Activated T-cell treated with anti-CD3 and anti-CD28 coated beads for 1 hour (primary cell): ENCODE measurements around the gene COMP.
"Not testable (repeated sequence)": the region's sequence is repeated elsewhere in the genome, so short reads cannot be mapped to it uniquely, and the experiment has no call there.

Source experiments
- DNase-seq: peaks from one replicate; pipeline ENCODE4 v3.0.0-alpha.2; 2020; ENCODE audit warnings: low read depth

Gene COMP

DNA sequence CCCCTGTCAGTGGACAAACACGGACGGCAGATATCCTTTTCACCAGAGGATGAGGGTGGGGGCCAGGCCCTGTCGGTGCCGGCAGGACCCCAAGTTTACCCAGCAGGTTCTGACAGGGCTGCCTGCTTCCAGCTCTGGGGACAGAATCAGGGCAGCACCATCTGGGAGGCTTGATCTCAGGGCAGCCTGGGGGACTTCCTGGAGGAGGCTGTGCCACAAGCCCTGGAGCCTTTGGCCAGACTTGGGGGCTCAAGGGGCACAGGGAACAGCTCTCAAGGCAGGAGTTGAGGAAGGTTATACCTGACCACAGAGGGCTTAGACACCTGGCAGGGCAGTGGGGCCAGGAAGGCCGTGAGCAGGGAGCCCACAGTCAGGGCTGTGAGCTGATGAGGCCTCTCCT lies 45.2 kb downstream of the COMP start:
- DNase-seq = no peak

DNA sequence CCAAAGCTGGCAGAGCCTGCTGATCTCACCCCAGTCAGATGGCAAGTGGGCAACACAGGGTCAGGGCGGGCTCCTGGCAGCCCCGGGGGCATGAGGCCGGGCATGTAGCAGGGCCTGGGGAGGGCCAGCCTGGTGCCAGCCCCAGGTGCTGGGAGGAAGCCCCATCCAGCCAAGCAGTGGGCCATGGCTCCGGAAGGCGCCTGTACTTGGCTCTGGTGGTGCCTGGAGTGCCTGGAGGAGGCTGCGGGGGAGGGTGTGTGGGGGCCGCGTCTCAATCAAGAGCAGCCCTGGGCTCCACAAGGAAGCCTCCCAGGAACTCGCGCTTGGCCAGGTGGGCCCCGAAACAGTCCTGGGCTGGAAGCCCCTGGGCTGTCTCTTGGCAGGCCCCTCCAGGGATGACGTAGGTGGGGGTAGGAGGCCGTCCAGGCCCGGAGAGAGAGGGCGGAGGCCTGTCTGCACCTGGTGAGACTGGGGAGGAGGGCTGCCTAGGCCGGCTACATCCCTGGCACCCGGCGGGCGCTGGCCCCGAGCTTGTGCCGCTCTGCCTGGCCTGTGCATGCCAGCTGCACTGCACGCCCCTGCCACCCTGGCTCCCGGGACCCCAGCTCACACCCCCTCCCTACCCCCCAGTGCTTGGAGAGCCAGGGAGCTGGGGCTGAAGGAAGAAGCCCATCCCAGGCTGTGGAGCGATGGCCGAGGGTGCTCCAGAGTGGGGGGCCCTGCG lies 45.9 kb downstream of the COMP start:
- no peak for DNase-seq

DNA sequence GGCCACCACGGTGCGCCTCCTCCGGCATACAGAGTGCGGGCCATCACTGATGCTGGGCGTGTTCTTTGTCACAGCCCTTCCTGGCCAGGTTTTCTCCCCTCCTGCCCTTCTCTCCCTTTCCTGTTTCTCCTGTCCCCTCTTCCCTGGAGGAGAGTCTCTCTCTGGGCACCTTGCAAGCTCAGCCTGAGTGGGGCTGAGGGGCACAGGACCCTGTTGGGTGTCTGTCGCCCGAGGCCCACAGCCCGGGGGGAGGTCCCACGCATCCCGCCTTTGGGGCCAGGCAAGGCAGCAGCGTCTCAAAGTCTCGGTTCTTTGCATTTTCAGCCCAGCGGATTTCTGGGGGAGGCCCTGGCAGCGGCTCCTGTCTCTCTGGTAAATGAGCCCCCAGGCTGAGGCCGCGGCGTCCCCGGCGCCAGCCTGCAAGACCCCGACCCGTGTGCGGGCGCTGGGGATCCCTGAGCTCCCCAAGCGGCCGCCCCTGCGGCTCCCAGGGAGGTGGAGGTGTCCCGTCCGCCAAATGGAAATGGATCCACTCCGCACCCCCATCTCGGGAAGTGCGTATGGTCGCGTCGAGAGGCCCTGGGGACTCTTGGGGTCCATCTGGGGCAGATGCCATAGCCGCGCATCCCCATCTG lies 47.2 kb downstream of the COMP start:
- DNase-seq = no peak

DNA sequence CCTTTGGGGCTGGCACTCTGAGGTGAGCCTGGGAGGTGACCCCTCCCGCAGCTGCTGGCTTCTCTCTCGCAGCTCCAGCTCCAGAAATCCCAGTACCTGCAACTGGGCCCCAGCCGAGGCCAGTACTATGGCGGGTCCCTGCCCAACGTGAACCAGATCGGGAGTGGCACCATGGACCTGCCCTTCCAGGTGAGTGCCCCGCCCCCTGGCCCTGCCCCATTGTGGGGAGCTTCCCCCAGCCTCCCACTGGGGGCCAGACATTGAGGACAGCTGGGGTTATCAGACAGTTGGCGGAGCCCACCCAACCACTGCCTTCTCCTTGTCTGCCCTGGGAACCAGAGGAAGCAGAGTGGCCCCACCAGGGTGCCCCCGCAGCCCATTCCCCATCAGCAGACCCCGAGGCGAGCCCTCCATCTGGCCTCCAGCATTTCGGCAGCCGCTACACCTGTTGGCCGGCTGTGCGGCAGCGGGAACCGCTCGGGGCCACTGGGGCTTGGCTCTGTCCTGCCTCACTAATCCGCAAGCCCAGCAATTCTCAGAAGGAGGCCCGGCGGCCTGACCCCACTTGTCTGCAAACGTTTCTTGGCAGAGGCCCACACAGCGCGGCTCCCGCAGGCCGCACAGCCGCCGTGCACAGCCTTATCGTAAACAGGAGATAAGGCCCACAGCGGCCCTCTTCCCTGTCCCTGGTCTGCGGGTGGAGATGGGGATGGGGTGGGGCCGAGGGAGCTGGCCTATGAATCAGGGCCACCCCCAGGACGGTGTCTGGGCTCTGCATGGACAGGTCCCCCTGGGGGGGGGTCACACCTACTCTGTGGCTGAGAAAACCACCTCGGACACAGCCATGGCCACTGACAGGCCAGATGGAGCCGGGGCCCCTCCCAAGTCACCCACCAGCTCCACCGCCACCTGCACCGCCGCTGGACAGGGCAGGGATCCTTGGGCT lies 48.0 kb downstream of the COMP start:
- DNase-seq = no peak

DNA sequence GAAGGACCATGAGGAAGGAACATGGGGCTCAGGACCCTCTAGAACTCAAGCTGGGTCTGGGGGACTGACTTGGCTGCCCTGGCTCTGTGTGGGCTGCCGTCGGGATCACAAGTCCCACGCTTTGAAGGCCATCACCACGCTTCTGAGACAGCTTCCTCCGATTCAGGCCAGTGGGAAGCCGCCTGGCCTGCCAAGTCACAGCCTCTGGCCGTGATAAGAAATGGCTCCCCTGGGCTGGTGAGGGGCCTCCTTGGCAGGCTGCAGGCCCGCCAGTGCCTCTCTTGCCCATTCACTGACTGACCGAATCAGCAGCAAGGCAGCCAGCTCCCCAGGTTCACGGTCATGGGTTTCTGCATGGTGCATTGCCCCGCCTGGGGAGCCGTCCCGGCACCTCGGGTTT lies 48.8 kb downstream of the COMP start:
- no peak for DNase-seq

DNA sequence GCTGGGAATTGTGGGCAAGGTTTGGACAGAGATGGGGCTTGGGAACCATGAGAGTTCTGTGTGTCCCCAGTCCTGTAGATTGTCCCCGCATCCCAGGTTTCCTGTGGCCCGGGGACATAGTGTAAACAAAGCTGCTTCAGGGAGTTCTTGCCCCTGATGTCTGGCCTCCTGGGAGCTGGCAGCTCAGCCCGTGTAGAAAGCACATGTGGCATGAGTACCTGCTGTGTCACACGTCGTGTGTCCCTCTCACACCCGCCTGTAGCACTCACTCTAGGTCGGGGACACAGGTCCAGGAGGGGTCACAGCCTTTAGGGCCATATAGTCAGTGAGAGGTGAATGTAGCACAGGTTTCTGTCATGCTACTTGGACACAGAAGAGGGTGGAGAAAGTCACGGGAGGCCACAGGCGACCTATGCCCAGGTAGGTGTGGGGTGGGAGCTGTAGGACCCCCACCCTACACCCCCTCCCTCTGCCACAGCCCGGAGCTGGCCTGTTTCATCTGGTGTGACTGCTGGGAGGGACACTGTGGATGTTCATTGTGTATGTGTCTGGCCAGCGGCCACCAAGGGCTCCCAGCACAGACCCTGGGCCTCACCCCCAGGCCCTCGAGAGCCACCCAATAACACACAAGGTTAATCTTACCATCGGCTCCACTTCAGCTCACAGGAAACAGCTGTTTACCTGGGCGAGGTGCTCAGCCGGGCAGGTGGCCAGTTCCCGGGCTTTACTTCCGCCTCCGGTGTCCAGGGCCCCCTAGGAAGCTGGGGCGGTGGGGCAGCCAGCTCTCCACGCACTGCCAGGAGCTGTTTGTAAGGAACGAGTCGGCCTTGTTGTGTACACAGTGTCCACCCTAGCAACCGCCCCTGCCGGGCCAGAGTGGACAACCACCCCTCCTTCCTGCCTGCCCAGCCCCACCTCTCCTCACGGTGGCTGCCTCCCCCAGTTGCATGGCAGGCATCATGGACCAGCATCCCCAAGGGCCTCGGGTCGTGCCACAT lies 49.7 kb downstream of the COMP start:
- DNase-seq = no peak

DNA sequence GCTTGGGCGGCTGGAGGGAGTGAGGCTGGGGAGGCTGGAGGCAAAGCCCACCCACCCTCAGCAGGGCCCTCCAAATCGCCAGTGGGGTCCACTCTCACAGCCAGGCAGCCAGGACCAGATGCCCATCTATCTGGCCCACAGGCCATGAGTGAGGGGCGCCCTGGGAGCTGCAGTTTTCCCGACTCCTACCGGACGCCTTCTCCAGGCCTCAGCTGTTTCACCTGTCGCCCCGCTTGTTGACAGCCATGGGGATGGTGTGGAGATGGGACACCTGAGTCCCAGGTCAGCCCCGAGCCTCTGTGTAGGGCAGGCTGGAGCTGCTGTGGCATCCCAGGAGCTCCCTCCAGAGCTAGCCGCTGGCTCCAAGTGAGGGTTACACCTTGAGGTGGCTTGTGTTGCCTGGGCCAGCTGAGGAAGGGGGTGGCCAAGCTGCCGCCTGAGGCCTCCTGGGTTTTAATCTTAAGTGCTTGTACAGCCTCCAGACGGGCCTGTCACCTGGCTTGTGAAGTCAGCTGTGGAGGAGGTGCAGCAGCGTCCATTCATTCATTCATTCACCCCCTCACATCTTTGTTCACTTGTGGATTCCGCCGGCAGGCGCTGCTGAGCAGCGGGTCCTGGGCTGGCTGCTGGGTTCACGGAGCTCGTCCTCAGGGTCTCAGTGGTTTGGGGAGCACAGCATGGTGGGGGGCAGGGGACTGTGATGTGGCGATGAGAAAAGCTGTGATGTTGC lies 52.0 kb downstream of the COMP start:
- DNase-seq = no peak

DNA sequence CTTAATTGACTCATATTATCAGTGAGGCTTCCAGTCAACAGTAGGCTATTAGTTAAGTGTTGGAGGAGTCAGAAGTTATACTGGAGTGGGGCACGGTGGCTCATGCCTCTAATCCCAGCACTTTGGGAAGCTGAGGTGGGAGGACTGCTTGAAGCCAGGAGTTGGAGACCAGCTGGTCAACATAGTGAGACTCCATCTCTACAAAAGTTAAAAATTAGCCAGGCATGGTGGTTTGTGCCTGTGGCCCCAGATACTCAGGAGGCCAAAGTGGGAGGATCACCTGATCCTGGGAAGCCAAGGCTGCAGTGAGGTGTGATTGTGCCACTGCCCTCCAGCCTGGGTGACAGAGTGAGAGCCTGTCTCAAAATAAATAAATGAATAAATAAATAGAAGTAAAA lies 53.2 kb downstream of the COMP start:
- no peak for DNase-seq

DNA sequence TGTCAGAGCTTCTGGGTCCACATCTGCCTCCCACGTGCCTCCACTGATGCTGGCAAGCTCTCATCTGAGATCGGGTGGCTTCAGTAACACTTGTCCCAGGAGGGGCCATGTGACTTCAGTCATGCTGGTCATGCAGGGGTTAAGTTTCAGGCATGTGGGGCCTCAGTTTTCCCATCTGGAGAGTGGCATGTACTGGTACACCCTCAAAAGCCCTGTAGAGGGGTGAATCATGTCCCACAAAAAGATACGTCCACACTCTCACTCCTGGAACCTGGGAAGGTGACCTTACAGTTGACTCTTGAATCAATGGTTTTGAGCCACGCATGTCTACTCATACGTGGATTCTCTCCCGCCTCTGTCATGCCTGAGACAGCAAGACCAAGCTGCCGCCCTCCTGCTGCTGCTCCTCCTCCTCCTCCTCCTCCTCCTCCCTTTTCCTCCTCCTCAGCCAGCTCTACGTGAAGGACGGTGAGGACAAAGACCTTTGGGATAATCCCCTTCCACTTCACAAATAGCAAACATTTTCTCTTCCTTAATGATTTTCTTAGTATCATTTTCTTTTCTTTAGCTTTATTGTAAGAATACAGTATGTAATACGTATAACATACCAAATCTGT lies 53.7 kb downstream of the COMP start:
- no peak for DNase-seq

DNA sequence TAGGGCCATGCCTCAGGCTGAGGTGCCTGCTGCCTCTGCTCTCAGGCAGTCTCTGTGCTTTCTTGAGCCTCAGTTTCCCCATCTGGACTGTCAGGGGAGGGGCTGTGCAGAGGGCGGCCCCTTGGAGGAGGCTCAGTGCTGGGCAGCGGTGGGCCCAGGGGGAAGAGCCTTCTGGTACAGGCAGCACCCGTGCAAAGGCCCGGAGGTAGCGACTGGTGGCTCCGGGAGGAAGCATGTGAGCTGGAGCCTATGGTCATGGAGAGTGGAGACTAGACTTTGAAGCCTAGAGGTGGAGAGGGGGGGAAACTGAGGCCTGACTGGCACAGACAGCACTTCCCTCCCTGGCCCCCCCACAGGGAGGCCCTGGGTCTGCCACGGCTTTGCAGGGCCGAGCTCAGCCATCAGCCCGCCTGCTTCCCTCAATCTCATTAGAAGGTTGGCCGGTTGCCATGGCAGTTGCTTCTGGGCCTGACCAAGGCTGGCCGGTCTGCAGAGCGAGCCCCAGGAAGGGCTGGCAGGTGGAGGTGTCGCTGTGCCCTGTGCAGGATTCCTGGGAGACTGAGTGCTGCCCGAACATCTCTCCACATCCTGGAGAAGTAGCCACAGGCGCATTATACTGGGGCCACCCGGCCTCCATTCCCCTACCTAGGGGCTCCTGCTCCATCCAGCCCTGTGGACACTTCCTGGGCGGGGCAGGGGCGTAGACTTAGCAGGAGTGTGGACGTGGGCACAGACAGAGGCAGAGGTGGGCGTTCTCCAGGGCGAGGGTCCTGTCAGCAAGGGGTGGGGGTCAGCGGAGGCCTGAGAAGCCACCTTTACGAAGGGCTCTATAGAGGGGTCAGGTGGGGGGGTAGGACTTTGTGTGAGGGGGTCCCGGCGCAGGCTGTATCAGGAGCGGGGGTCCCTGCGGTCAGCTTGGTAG lies 54.4 kb downstream of the COMP start:
- no peak for DNase-seq

DNA sequence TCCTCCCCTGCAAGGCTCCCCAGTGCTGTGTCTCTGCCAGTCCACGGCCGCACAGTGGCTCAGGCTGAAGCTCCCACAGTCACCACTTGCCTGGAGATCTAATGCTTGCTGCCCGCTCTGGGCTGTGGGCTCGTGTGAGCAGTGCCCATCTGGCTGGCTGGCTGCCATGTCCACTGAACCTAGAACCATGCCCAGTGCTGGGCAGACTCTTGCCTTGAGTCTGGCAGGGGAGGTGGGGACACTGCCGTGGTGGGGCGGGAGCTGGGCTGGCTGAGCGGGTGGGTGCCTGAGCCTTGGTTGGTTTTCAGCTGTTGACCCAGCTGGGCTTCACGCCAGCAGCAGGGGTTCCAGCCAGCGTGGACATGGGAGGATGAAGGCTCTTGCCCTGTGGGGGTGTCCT lies 55.4 kb downstream of the COMP start:
- no peak for DNase-seq

DNA sequence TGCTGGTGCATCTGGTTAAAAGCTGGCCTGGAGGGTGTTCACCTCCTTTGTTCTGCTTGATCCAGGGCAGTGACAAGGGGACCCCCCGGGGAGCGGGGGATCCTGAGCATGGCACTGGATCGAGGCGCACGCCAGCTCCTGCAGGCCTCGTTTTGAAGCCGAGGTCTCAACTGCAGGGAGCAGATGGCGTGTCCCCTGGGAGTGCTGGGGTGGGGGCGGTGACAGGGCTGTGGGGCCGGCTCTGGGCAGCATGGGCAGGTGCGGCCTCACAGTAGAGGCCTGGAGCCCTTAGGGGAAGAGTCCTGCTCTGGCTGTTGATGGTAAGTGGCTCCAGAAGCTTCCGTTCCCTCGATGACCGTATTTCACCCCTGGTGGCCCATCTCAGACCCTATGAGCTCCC lies 55.8 kb downstream of the COMP start:
- no peak for DNase-seq

DNA sequence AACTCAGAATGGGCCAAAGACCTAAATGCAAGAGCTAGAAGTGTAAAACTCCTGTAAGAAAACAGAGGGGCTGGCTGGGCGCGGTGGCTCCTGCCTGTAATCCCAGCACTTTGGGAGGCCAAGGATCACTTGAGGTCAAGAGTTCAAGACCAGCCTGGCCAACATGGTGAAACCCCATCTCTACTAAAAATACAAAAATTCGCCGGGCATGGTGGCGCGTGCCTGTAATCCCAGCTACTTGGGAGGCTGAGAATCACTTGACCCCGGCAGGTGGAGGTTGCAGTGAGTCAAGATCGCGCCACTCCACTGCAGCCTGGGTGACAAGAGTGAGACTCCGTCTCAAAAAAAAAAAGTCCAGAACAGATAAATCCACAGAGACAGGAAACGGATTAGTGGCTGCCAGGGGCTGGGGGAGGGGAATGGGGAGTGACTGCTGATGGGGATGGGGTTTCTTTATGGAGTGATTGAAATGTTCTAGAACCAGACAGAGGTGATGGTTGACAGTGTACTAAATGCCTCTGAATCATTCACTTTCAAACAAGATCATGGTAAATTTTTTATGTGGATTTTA lies 57.3 kb downstream of the COMP start:
- not testable (repeated sequence) for DNase-seq

DNA sequence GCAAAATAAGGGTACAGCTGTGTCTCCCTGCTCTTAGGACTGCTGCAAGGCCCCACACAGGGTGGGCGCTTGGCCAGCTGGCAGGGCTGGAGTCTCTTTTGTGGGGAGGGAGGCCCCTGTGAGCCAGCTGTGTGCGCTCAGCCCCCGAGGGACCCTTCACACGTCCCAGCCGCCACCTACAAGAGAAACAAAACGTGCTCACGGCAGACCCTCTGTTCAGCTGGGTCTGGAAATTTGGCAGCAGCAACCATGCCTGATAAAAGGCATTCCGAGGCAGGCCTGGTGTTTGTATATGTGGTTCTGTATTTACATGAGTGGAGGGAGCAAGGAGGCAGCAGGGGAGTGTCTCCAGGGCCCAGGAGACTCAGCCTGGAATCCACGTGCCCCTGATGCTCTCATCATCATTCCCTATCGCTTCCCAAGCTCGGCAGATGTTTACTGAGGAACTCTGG lies 57.9 kb downstream of the COMP start:
- DNase-seq = no peak
